Umbilical cord (tissue), 2 donors: ENCODE data around the gene TBPL2. TPM values are rescaled to one million over a fixed set of nuclear protein-coding genes. Genes with fewer than 3 reads are reported as not detected.
"Not testable (repeated sequence)": the region's sequence is repeated elsewhere in the genome, so short reads cannot be mapped to it uniquely, and the experiment has no call there.

Experiments
- DNase-seq: peaks from one replicate; pipeline ENCODE4 v3.0.0-alpha.2; 2015; ENCODE audit warnings: low spot score
- total RNA-seq: library from RNA; depleted of rRNA; stranded (reverse); fragments of >200 nt; gene quantifications from one replicate; pipeline ENCODE4 v1.2.3, GENCODE V29; 2014; ENCODE audit warnings: low replicate concordance; ENCODE audit not compliant: insufficient read depth

The TBPL2 gene
- total RNA-seq, 1 donor from 2014 or later = 0.48 TPM

DNA sequence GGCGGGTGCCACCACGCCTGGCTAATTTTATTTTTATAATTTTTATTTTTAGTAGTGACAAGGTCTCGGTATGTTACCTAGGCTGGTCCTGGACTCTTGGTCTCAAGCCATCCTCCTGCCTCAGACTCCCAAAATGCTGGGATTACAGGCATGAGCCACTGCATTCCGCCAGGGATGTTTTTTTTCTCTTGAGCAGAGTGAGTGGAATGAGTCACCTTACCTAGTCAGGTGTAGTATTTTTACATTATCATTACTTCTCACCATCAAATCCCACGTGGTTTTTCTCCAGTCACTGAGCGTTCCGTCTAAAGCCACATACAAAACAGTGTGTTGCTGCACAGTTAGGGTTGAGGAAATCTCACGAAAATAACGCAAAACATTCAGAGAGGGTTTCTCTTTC lies 870 bp upstream of the TBPL2 start:
- no peak for DNase-seq

- peak; percentile 35 for DNase-seq
Observed at GRCh38 chr14:55438066-55438683, 2.2 kb downstream of the TBPL2 start.

- DNase-seq = no peak
Observed at GRCh38 chr14:55436931-55437330, 3.5 kb downstream of the TBPL2 start.

GRCh38 chr14:55436519-55436918 lies 3.9 kb downstream of the TBPL2 start:
- no peak for DNase-seq

DNA sequence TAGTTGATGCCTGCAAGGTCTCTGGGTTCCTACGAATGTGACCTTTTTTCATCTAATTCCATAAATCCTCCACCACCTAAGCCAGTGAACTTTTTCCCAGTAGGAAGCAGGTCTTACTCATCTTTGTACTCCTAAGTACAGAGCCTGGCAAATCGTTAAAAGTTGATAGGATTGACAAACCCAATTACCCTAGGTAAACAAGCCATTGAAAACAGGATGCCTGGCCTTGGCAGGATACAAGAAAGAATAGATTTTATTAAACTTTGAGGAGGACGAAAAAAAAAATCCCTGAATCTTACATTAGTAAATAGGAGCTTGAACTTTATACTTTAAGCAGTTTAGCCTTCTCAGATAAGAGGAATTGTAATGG lies 5.6 kb downstream of the TBPL2 start:
- no peak for DNase-seq

DNA sequence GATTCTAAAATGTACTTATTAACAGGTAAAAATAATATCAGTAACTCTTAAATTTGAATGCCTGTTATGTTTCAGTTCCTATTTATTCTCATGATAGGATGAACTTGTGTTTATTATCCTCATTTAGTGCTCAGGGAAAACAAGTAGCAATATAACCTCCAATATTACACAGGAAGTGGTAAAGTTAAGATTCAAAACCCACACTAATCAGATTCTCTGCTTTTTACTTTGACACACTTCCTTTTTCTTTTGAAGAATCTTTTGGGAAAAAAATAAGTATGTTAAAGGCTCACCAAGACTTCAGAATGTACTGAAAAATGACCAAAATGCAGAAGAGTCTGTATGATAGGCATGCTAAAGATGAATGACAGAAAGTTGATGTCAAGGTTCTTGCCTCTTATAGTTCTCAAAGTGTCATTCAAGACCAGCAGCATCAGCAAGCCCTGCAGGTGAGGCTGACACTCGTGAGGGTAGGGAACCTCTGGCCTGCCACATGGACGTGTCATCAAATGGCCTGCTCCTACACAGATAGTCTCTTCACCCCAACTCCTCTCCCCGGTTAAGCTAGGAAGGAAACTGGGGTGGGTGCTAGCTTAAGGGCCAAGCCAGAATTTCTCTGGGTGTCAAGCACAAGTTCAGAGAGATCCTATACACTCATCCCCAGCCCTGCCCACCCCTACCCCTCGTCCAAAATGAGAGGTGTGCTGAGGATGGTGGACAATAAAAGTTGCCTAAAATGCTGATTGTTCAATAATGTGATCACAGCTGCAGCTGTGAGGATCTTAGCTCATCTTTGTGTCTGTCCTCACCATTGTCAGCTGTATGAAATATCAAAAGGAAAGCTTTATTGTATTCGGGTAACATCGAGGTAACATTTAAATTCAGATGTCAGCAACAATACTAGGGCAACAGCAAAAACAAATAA lies 6.3 kb downstream of the TBPL2 start:
- no peak for DNase-seq

DNA sequence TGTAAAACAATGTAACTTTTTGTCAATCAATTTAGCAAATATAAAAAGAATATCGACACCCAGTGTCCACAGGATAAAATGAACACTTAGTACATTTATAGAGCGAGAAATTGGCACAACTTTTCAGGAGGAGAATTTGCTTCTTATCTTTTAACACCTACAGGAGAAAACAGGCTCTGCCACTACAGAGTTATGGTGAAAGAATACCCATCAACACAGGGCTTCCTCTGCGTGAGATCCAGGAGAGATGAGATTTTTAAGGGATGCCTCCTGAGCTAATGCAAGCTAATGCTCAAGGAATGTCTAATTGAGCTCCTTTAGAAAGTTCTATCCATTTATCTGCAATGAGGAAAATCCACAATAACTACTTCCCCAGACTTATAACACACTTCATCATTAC lies 7.8 kb downstream of the TBPL2 start:
- DNase-seq = no peak

GRCh38 chr14:55430024-55430690 lies 10.3 kb downstream of the TBPL2 start:
- peak; percentile 77 for DNase-seq

DNA sequence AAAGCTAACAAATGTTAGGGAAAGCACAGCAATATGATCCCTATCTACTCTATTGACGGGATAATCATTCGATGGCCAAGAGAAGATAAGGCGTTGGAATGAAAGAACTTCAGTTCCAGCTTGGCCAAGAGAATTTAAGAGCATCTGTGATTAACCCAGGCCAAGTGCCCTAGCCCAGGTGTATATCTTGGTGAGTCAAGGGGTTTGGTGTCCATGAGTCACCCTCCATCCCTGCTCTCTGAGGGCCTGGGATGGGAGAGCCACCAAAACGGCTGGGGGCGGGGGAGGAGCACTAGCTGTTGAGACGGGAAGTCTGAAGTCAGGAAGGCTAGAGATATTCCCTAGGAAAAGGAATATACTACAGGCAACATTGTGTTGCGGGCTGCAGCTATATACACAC lies 13.0 kb downstream of the TBPL2 start:
- no peak for DNase-seq

- peak; percentile 58 for DNase-seq
Observed at GRCh38 chr14:55426891-55427290, 13.5 kb downstream of the TBPL2 start.

- DNase-seq = no peak
Observed at GRCh38 chr14:55425091-55425490, 15.3 kb downstream of the TBPL2 start.

- DNase-seq = no peak
Observed at GRCh38 chr14:55423969-55424368, 16.4 kb downstream of the TBPL2 start.

DNA sequence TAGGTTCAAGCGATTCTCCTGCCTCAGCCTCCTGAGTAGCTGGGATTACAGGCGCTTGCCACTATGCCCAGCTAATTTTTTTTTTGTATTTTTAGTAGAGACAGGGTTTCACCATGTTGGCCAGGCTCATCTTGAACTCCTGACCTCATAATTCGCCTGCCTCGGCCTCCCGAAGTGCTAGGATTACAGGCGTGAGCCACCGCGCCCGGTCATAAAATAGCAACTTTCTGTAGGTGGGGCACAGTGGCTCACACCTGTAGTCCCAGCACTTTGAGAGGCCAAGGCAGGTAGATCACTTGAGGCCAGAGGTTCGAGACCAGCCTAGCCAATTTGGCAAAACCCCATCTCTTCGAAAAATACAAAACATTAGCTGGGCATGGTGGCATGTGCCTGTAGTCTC lies 18.1 kb downstream of the TBPL2 start:
- DNase-seq = not testable (repeated sequence)

- DNase-seq = no peak
Observed at GRCh38 chr14:55419663-55420062, 20.8 kb downstream of the TBPL2 start.

DNA sequence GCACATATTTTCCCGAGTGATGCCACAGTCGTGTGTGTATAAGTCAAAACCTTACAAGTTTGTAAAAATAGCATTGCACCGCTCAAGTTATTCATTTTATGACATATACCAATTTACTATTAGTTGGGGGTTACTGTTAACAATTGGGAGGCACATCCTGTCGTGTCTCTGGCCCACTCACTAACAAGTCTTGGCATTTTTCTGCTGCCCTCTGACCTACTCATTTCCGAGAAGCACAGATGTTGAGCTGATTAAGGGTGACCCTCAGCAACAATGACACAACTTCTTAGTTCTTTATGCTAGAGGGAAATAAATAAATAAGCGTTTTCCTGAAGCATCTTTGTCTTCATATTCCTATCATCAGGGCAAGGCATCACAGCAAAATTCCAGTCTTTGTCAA lies 22.0 kb downstream of the TBPL2 start:
- DNase-seq = no peak

- no peak for DNase-seq
Observed at GRCh38 chr14:55417955-55418354, 22.5 kb downstream of the TBPL2 start.

- no peak for DNase-seq
Observed at GRCh38 chr14:55416866-55417265, 23.6 kb downstream of the TBPL2 start.

GRCh38 chr14:55414551-55414950 lies 25.9 kb downstream of the TBPL2 start:
- no peak for DNase-seq

- peak; percentile 59 for DNase-seq
Observed at GRCh38 chr14:55412676-55413075, 27.7 kb downstream of the TBPL2 start.

DNA sequence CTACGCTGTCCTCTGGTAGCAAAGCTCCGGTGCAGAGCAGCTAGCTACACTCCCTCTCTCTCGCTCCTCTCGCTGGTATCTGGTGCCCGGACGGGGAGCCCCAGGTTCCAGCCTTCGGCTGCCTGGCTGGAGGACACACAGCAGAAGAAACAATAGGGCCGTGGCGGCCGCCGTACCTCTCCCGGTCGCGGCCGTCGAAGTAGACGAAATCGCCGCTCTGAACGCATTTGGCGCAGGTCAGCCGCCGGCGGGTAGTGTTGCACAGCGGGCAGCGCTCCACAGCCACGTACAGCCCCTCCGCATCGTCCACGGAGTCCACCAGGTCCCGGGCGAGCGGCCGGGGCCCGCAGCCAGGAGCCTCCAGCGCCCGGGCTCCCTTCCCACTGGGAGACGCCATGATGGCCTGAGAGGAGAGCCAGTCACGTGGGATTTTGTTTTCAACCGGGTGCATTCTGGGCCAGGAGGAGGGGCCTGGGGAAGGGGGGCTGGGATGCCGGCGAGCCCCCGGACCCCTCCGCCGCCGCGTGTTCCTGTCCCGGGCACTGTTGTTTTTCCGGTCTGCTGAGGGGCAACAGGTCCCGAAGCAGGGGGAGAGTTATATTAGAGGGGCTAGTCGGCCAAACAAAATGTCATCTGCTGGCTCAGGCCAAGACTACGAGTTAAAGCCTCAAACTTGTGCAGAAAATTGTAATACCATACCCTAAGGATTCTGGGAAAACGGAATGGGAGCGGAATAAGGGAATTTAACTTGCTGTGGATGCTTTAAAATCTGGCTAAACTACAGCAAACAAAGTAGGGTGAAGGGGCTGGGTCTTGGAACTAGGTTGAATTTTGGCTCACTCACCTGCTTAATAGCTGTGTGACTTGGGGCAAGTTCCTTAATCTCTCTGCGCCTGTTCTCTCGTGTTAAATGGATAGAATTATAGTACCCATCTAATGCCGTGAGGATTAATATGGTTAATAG lies 28.7 kb downstream of the TBPL2 start, which contains the start of gene ATG14:
Gene ATG14 (minus strand): TSS at position 405 of the 964 bp plus-strand sequence. CDS start 8 bp downstream, at position 397.
- peak; percentile 93 for DNase-seq

GRCh38 chr14:55410876-55411275 lies 29.5 kb downstream of the TBPL2 start:
- DNase-seq = no peak
